A673 (cell line): Measurements from ENCODE around the gene WBP1L. TPM values are rescaled to one million over a fixed set of nuclear protein-coding genes. Genes with fewer than 3 reads are reported as not detected.

Experiments
- BruUV-seq: library from RNA; stranded (reverse); fragments of 400-500 nt; replicated peaks from 2 replicates; lab custom pipeline; 2021; lab: Mats Ljungman, UMichigan
- CTCF ChIA-PET: fragments of 300-600 bp; sonication (Branson Sonifier 250); formaldehyde crosslinking; loops from one replicate; lab custom pipeline; 2022; ENCODE audit warnings: antibody characterized with exemption; lab: Charles Lee
- POLR2A ChIA-PET: fragments of 300-600 bp; sonication (Branson Sonifier 250); formaldehyde crosslinking; loops from one replicate; lab custom pipeline; 2022; ENCODE audit warnings: antibody characterized with exemption; ENCODE audit not compliant: low non-redundant PET; lab: Charles Lee
- DNase-seq: peaks from one replicate; pipeline ENCODE4 v3.0.0-alpha.2; 2015; ENCODE audit warnings: low spot score
- H3K27ac ChIP-seq: fragments of 200-600 bp; sonication (generic); 2 replicates; pipeline ENCODE4 v1.5.1; 2016; ENCODE audit warnings: mixed run types, low read depth, mild to moderate bottlenecking, mixed read lengths, antibody characterized with exemption, low read length; ENCODE audit not compliant: poor library complexity, severe bottlenecking
- H3K27me3 ChIP-seq: fragments of 200-600 bp; sonication (generic); replicated peaks from 2 replicates; pipeline ENCODE4 v1.6.1; 2017; ENCODE audit warnings: mixed run types, low read depth, mild to moderate bottlenecking, mixed read lengths, antibody characterized with exemption, low read length; ENCODE audit not compliant: insufficient read depth, poor library complexity
- H3K36me3 ChIP-seq: fragments of 200-600 bp; sonication (generic); 2 replicates; pipeline ENCODE4 v1.6.1; 2016; ENCODE audit warnings: mixed run types, mild to moderate bottlenecking, mixed read lengths, antibody characterized with exemption, low read length; ENCODE audit not compliant: insufficient read depth, poor library complexity, severe bottlenecking
- H3K4me1 ChIP-seq: fragments of 200-600 bp; sonication (generic); 2 replicates; pipeline ENCODE4 v1.6.1; 2017; ENCODE audit warnings: mixed run types, mild to moderate bottlenecking, mixed read lengths, antibody characterized with exemption, low read length; ENCODE audit not compliant: insufficient read depth, poor library complexity, severe bottlenecking
- H3K4me3 ChIP-seq: fragments of 200-600 bp; sonication (generic); 2 replicates; pipeline ENCODE4 v1.5.1; 2016; ENCODE audit warnings: low read depth, mixed run types, mild to moderate bottlenecking, mixed read lengths, low read length; ENCODE audit not compliant: poor library complexity, severe bottlenecking
- H3K9me3 ChIP-seq: fragments of 200-600 bp; sonication (generic); 2 replicates; pipeline ENCODE4 v1.6.1; 2016; ENCODE audit warnings: mixed run types, low read depth, mild to moderate bottlenecking, mixed read lengths, antibody characterized with exemption, low read length; ENCODE audit not compliant: poor library complexity, severe bottlenecking
- EZH2 ChIP-seq: fragments of 200-600 bp; sonication (generic); IDR thresholded peaks from 2 replicates; pipeline ENCODE4 v1.6.1; 2017; ENCODE audit warnings: borderline replicate concordance, low read depth, mild to moderate bottlenecking, mixed read lengths, antibody characterized with exemption, low read length; ENCODE audit not compliant: poor library complexity, severe bottlenecking
- intact Hi-C: fragments of 100-400 bp; cut with micrococcal nuclease; formaldehyde crosslinking; loops from one replicate; pipeline ENCODE4 v1.10.0; 2022; ENCODE audit not compliant: unreplicated experiment
- total RNA-seq: library from RNA; stranded (reverse); gene quantifications from 2 replicates; pipeline ENCODE4 v1.2.3, GENCODE V29; 2021
- TF ChIP-seq, protein P1 (sequence below): fragments of 300-800, 200-600 bp; sonication (generic); conservative IDR thresholded peaks from 2 replicates; pipeline ENCODE4 v1.5.1; 2017; ENCODE audit warnings: low read depth, mild to moderate bottlenecking, antibody characterized with exemption, low read length, moderate library complexity, mixed read lengths

Gene WBP1L
- total RNA-seq, 1 experiment from 2014 or later, result 20.3 TPM

DNA sequence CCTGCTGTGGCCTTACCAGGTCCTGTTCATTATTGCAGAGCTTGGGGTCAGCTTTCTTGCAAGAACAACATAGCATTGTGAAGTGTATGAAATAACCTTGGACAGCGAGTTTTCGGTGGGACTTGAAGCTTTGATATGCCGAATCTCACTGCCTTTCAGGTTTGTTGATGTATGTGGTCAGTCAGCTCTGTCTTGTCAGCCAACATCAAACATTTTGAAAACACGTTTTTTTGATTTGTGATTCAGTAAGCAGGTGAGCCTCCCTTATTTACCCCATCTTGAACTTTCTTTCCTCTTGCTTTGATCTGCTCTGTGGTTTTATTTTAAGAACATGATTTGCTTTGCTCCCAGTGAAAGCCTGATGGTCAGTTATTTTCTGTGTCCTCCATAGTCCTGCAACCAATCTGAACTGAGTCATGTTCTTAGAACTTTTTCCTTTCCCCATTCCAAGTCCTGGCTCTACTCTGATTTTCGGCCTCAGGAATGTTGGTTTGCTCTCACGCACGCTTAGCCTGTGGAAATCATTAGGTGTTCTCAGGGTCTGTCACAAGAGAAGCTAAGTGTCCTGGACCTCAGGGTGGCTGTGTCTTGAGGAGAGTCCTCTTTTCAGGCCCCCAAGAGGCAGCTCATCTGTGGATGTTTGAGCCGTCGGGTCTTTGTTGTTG, 8.7 kb downstream of the WBP1L start:
- TF ChIP-seq, protein P1, sequence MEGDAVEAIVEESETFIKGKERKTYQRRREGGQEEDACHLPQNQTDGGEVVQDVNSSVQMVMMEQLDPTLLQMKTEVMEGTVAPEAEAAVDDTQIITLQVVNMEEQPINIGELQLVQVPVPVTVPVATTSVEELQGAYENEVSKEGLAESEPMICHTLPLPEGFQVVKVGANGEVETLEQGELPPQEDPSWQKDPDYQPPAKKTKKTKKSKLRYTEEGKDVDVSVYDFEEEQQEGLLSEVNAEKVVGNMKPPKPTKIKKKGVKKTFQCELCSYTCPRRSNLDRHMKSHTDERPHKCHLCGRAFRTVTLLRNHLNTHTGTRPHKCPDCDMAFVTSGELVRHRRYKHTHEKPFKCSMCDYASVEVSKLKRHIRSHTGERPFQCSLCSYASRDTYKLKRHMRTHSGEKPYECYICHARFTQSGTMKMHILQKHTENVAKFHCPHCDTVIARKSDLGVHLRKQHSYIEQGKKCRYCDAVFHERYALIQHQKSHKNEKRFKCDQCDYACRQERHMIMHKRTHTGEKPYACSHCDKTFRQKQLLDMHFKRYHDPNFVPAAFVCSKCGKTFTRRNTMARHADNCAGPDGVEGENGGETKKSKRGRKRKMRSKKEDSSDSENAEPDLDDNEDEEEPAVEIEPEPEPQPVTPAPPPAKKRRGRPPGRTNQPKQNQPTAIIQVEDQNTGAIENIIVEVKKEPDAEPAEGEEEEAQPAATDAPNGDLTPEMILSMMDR, result no peak
- no peak for TF ChIP-seq EZH2
- ChIA-PET POLR2A (no interaction called here), CTCF (interaction anchor here (0.6 kb wide), 2 partner anchors 74 to 153 kb away, joined by 3 read pairs; no protein-coding TSS in a partner anchor)
- Histone ChIP-seq H3K9me3 (no peaks in the 10 kb centered on the region), H3K4me3 (no peak overlapping the region), H3K36me3 (no peaks in the 10 kb centered on the region), H3K27ac (no peak overlapping the region), H3K27me3 (no peaks in the 10 kb centered on the region), H3K4me1 (peaks cover 7% of the 10 kb centered on the region)
- DNase-seq, result no peak
- no TSS peak for BruUV-seq
- intact Hi-C loops, result loop anchor here (5.0 kb wide), 3 partner anchors 50 to 150 kb away; no protein-coding TSS in a partner anchor

DNA sequence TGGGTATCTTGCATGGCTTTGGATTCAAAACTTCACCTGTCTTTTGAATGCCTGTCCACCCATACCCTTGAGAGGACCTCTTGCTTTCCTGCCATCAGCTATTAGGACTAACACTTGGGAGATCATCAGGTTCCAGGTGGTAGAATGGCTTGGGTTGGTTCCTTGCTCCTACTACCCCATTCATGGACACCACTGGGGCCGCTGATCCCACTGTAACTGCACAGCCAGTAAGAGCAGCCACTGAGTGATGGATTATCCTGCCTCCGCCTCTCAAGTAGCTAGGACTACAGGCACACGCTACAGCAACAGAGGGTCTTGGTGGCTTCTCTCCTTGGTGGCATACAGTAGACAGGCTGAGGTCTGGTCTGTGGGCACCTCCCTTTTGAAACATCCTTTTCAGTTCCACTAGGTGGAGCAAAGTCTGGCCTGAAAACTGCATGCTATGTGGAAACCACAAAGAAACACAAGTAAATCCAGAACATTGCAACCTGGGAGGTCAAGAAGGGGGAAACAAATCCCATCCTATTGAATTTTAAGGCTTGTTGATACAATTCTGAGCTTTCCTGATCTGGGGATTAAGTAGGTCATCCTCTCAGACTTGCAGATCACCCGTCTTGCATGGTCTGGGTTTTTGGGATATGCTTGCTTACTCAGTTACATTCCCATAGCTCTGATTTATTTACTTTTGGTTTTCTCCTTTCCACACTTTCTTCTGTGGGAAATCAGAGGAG, 9.4 kb downstream of the WBP1L start:
- Histone ChIP-seq H3K4me1 (peaks cover 7% of the 10 kb centered on the region), H3K9me3 (no peaks in the 10 kb centered on the region), H3K36me3 (no peaks in the 10 kb centered on the region), H3K4me3 (no peak overlapping the region), H3K27me3 (no peaks in the 10 kb centered on the region), H3K27ac (no peak overlapping the region)
- peak; percentile 67 for DNase-seq
- BruUV-seq, result no TSS peak
- ChIA-PET CTCF (interaction anchor here (0.6 to 1.2 kb wide), 4 partner anchors 10 to 153 kb away, joined by 3 to 7 read pairs (median 3); no protein-coding TSS in a partner anchor), POLR2A (no interaction called here)
- TF ChIP-seq, protein P1, result peak; percentile 69
- no peak for TF ChIP-seq EZH2
- intact Hi-C loops, result loop anchor here (5.0 kb wide), 3 partner anchors 49 to 149 kb away; no protein-coding TSS in a partner anchor

DNA sequence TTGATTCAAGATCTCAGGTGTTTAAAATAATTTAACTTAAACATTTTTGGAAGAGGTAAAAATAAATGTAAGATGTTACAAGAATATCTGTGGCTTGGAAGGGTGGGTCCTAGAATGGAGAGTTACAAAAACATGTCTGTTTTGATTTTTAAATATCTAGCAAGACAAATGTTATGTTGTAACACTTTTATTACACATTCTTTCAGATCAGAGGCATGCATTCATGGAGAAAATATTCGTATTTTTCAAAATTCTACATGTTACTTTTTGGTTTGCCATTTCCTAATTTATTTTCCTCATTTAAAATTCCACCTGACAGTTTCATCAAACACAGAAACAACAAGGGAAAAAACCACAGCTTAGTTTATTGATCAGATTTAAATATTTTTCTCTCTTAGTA, 10.0 kb downstream of the WBP1L start:
- peaks cover 7% of the 10 kb centered on the region for H3K4me1 ChIP-seq
- DNase-seq, result no peak
- H3K4me3 ChIP-seq, result no peak overlapping the region
- no peaks in the 10 kb centered on the region for H3K9me3 ChIP-seq
- H3K36me3 ChIP-seq, result no peaks in the 10 kb centered on the region
- no TSS peak for BruUV-seq
- no peak overlapping the region for H3K27ac ChIP-seq
- intact Hi-C loops, result loop anchor here (5.0 kb wide), 3 partner anchors 49 to 149 kb away; no protein-coding TSS in a partner anchor
- ChIA-PET POLR2A (no interaction called here), CTCF (interaction anchor here (1.0 to 1.2 kb wide), 2 partner anchors 11 to 24 kb away, joined by 3 to 7 read pairs; no protein-coding TSS in a partner anchor)
- TF ChIP-seq EZH2, result no peak
- TF ChIP-seq, protein P1, result no peak
- H3K27me3 ChIP-seq, result no peaks in the 10 kb centered on the region
